ENCODE measurements around the gene RBM34. TPM values are rescaled to one million over a fixed set of nuclear protein-coding genes. Genes with fewer than 3 reads are reported as not detected.
A peak's percentile ranks its signal among the peaks of the same experiment; 100 is the strongest.

Gene RBM34
- polyA plus RNA-seq, 3 donors, result 20.5 to 25.7 (median 22.5) TPM

- Mint-ChIP-seq H3K9me3 (no peaks in the 10 kb centered on the region), H3K4me1 (no peaks in the 10 kb centered on the region), H3K4me3 (no peak overlapping the region), H3K36me3 (peaks cover 39 to 63% of the 10 kb centered on the region in 2 donors), H3K27ac (peak overlapping the region in 1 of 7 donors; percentile 38), H3K27me3 (ENCODE audit: low read depth in 3 of 3) (no peaks in the 10 kb centered on the region)
- Histone ChIP-seq H4K20me1 (ENCODE audit: insufficient read depth, low read length) (no peaks in the 10 kb centered on the region), H3K9me3 (replicated peaks in 1 of 2; ENCODE audit: control insufficient read depth in 1 of 2, insufficient read depth in 1 of 2, low read length in 2 of 2) (no peaks in the 10 kb centered on the region), H3K36me3 (replicated peaks in 1 of 2; ENCODE audit: control insufficient read depth in 1 of 2, insufficient read depth in 2 of 2, low read length in 2 of 2) (peaks cover 53 to 76% of the 10 kb centered on the region in 2 donors), H3K4me2 (replicated peaks; ENCODE audit: extremely low read depth, low read length, poor library complexity, severe bottlenecking) (no peak overlapping the region), H2AFZ (ENCODE audit: insufficient read depth, low read depth, low read length, poor library complexity, severe bottlenecking) (no peak overlapping the region), H3K27ac (ENCODE audit: low read depth in 1 of 2, low read length in 2 of 2) (peak overlapping the region in 1 of 2 donors; percentile 9), H3K4me3 (replicated peaks in 1 of 3; ENCODE audit: low read depth in 2 of 3, low read length in 3 of 3) (no peak overlapping the region), H3K27me3 (ENCODE audit: control insufficient read depth in 2 of 2, insufficient read depth in 2 of 2, low read length in 2 of 2) (no peaks in the 10 kb centered on the region), H3K4me1 (ENCODE audit: control insufficient read depth in 1 of 2, insufficient read depth in 2 of 2, low read length in 2 of 2) (no peaks in the 10 kb centered on the region), H3K79me2 (ENCODE audit: insufficient read depth, low read length) (no peaks in the 10 kb centered on the region), H3K9ac (ENCODE audit: insufficient read depth, low read length, poor library complexity, severe bottlenecking) (no peak overlapping the region)
- TF ChIP-seq CTCF (IDR thresholded peaks at IDR 0.05), result no peak
- 91% methylated on average over 4 of the region's 4 CpGs for WGBS (ENCODE audit: insufficient coverage)
- peak in 1 of 3 donors; percentile 3 for DNase-seq
- intact Hi-C loops (cut with micrococcal nuclease), result no loop called here
Measured at GRCh38 chr1:235206533-235207208, 45.6 kb upstream of the RBM34 start.

DNA sequence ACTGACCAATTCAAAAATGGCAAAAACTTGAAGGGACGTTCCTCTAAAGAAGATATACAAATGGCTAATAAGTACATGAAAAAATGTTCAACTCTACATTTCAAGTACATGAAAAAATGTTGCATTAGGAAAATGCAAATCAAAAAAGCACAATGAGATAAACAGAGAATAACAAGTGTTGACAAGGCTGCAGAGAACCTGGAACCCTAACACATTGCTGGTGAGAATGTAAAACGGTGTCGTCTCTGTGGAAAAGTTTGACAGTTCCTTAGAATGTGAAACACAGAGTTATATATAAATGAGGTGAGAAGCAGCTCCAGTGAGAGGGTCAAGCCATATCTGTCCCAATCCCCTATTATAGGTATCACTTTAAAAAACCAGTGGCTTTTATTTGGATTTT lies 44.6 kb upstream of the RBM34 start:
- no peak overlapping the region for H3K4me3 ChIP-seq (replicated peaks in 1 of 3; ENCODE audit: low read depth in 2 of 3, low read length in 3 of 3)

More for the DNA sequence above, 44.6 kb upstream of the RBM34 start:
- Mint-ChIP-seq H3K9me3 (no peaks in the 10 kb centered on the region), H3K27ac (no peak overlapping the region), H3K4me1 (no peaks in the 10 kb centered on the region), H3K36me3 (peaks cover 35 to 62% of the 10 kb centered on the region in 2 donors), H3K27me3 (ENCODE audit: low read depth in 3 of 3) (no peaks in the 10 kb centered on the region), H3K4me3 (no peak overlapping the region)
- Histone ChIP-seq H3K27ac (ENCODE audit: low read depth in 1 of 2, low read length in 2 of 2) (no peak overlapping the region), H3K4me1 (ENCODE audit: control insufficient read depth in 1 of 2, insufficient read depth in 2 of 2, low read length in 2 of 2) (no peaks in the 10 kb centered on the region), H3K79me2 (ENCODE audit: insufficient read depth, low read length) (no peaks in the 10 kb centered on the region), H3K27me3 (ENCODE audit: control insufficient read depth in 2 of 2, insufficient read depth in 2 of 2, low read length in 2 of 2) (no peaks in the 10 kb centered on the region), H3K36me3 (replicated peaks in 1 of 2; ENCODE audit: control insufficient read depth in 1 of 2, insufficient read depth in 2 of 2, low read length in 2 of 2) (peaks cover 52 to 73% of the 10 kb centered on the region in 2 donors), H3K9me3 (replicated peaks in 1 of 2; ENCODE audit: control insufficient read depth in 1 of 2, insufficient read depth in 1 of 2, low read length in 2 of 2) (no peaks in the 10 kb centered on the region), H3K9ac (ENCODE audit: insufficient read depth, low read length, poor library complexity, severe bottlenecking) (no peak overlapping the region), H2AFZ (ENCODE audit: insufficient read depth, low read depth, low read length, poor library complexity, severe bottlenecking) (no peak overlapping the region), H4K20me1 (ENCODE audit: insufficient read depth, low read length) (no peaks in the 10 kb centered on the region), H3K4me2 (replicated peaks; ENCODE audit: extremely low read depth, low read length, poor library complexity, severe bottlenecking) (no peak overlapping the region)
- intact Hi-C loops (cut with micrococcal nuclease), result no loop called here
- DNase-seq, result no peak
- no peak for TF ChIP-seq CTCF (IDR thresholded peaks at IDR 0.05)
- no CpG with 5 or more reads among the region's 3 CpGs for WGBS (ENCODE audit: insufficient coverage)
